ENCODE results near the gene SDSL.

The SDSL gene

DNA sequence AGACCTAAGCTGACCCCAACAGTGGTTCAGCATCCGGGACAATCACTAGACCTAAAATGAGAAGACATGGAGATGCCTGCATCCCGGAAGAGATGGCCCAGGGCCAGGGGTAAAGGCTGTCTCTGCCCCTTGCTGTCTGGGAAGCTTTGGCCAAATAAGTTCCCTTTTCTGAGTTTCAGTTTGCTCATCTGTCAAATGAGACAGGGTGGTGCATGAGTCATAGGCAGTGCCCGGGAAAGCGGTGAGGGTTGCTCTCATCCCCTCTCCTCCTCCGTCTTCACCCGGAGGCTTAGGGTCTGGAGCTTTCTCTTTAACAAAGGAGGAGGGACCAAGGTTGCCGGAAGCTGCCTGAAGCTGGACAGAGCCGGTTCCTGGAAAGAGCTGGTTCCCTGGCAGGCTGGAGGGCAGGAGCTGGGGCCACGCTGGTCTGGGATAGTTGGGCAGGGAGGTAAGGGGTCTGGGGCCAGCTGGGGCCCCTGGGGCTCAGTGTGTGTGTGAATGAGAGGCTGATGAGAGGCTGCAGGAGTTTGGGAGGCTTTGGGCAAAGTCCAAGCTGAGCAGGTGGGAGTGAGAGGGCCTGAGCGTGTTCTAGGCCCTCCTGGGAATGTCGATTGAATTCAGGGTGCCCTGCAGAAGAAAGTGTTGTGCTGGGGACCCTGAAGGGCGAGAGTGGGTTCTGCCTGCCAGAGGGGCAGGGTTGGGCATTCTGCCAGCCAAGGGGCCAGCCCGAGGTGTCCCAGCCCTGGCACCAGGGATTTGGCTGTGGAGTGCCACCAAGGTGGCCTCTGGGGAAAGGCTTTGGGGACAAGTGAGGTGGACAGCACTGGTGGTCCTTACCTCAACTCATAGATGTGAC lies at the start of gene SDSL:
TSS of gene SDSL (plus strand) at position 351 of the 856 bp plus-strand sequence. CDS start 5,603 bp downstream, outside the sequence.
- DNase-seq (ENCODE audit: low read depth), result peak; percentile 31
- no peak for TF ChIP-seq CTCF (conservative IDR thresholded peaks at IDR 0.05; ENCODE audit: low read depth, low read length)
- peak within 1 kb of the TSS; percentile 73 for H3K4me3 ChIP-seq (ENCODE audit: low read length)

DNA sequence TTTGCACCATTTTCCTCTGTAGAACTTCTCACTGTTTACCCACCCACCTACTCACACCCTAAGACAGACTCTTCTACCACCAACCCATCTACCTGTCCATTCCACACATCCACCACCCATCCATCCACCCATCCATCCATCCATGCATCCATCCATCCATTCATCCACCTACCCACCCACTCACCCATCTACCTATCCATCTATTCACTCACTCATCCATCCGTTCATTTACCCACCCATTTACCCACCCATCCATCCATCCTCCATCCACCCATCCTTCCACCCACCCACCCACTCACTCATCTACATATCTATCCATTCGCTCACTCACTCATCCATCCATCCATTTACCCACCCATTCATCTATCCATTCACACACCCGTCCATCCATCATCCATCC lies 48.7 kb upstream of the SDSL start:
- no peak for DNase-seq (ENCODE audit: low read depth)
- no peak for TF ChIP-seq CTCF (conservative IDR thresholded peaks at IDR 0.05; ENCODE audit: low read depth, low read length)
- H3K4me3 ChIP-seq (ENCODE audit: low read length), result no peak overlapping the region

GRCh38 chr12:113373969-113374368 lies 48.2 kb upstream of the SDSL start:
- H3K4me3 ChIP-seq (ENCODE audit: low read length), result no peak overlapping the region
- DNase-seq (ENCODE audit: low read depth), result no peak
- TF ChIP-seq CTCF (conservative IDR thresholded peaks at IDR 0.05; ENCODE audit: low read depth, low read length), result no peak

GRCh38 chr12:113374823-113375428 lies 47.3 kb upstream of the SDSL start:
- no peak for DNase-seq (ENCODE audit: low read depth)
- H3K4me3 ChIP-seq (ENCODE audit: low read length), result no peak overlapping the region
- TF ChIP-seq CTCF (conservative IDR thresholded peaks at IDR 0.05; ENCODE audit: low read depth, low read length), result no peak

DNA sequence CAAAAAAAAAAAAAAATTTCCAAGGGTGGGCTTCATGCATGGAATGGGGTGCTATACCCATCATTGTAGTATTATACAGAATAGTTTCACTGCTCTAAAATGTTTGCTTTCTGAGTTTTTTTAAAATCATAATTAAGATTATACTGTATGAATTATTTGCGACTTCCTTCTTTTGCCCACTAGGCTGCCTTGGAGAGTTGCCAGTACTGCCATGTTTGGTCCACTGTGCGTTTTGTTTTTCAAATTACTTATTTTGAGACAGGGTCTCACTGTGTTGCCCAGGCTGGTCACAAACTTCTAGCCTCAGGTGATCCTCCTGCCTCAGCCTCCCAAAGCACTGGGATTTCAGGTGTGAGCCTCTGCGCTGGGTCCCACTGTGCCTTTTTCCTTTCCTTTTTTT lies 43.9 kb upstream of the SDSL start:
- no peak for DNase-seq (ENCODE audit: low read depth)
- H3K4me3 ChIP-seq (ENCODE audit: low read length), result no peak overlapping the region
- no peak for TF ChIP-seq CTCF (conservative IDR thresholded peaks at IDR 0.05; ENCODE audit: low read depth, low read length)

DNA sequence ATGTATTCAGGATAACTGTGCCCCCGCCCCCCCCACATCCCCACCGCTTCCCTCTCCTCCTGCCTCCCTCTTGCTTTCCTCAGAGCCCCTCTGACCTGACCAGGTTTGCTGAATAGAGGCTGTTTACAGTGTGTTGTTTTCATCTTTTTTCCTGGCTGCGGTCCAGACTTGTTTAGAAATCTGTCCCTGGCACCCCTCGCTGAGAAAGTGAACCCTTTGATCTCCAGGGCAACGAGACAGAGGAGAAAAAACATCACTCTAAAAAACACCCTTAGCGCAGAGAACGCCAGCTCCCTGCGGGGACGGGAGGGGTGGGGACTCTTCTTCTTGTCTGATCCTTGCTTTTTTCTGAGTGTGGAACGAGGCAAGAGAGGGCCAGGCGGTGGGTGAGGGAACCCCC lies 41.0 kb upstream of the SDSL start:
- no peak for TF ChIP-seq CTCF (conservative IDR thresholded peaks at IDR 0.05; ENCODE audit: low read depth, low read length)
- DNase-seq (ENCODE audit: low read depth), result no peak

DNA sequence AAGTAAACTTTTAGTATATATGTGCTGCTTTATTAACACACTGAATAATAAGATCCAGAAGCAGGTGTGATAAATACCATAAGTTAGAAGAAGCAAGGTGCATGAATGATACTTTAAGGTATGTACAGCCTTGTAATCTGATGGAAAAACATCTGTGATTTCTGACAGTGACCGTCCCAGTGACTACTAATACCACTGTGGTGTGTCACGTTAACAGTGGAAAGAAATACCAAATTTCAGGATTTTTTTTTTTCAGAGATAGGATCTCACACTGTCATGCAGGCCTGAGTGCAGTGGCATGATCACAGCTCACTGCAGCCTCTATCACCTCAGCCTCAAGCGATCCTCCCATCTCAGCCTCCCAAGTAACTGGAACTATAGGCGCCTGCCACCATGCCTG lies 40.0 kb upstream of the SDSL start:
- DNase-seq (ENCODE audit: low read depth), result no peak
- no peak overlapping the region for H3K4me3 ChIP-seq (ENCODE audit: low read length)
- TF ChIP-seq CTCF (conservative IDR thresholded peaks at IDR 0.05; ENCODE audit: low read depth, low read length), result no peak

More for the DNA sequence above, 41.0 kb upstream of the SDSL start:
- H3K4me3 ChIP-seq (ENCODE audit: low read length), result no peak overlapping the region
